ENCODE data around the gene COX5B.
"Not testable (repeated sequence)": the region's sequence is repeated elsewhere in the genome, so short reads cannot be mapped to it uniquely, and the experiment has no call there.

COX5B gene

DNA sequence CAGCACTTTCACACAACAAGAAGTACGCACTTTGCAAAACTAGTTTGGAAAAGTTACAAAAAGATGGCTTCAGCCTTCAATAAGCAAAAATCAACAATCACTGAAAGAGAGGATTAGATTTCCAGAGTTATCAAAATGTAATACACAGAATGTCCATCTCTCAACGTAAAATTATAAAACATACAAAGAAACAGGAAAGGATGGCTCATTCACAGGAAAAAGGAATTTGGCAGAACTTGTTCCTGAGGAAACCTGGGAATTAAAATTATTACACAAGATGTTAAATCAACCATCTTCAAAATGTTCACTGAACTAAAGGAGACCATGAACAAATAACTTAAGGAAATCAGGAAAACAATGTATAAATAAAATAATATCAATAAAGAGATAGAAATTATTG, 31.6 kb downstream of the COX5B start:
- Histone ChIP-seq H3K4me3 (ENCODE audit: low read length) (no peak overlapping the region), H3K27ac (ENCODE audit: low read length) (no peak overlapping the region), H3K36me3 (ENCODE audit: insufficient read depth, low read depth, low read length) (no peaks in the 10 kb centered on the region), H3K9ac (ENCODE audit: low read depth, low read length) (no peak overlapping the region), H3K9me3 (ENCODE audit: insufficient read depth, low read depth, low read length) (peaks cover 4% of the 10 kb centered on the region; the same call in 1 of the 2 replicates), H3K27me3 (ENCODE audit: insufficient read depth, low read length) (no peaks in the 10 kb centered on the region), H3K4me1 (ENCODE audit: insufficient read depth, low read length) (0 out of 2 replicates have a peak, but pooled peaks cover 4% of the 10 kb centered on the region)

GRCh38 chr2:97678298-97678697, 32.4 kb downstream of the COX5B start:
- H3K27me3 ChIP-seq (ENCODE audit: insufficient read depth, low read length), result no peaks in the 10 kb centered on the region
- 0 out of 2 replicates have a peak, but pooled peaks cover 4% of the 10 kb centered on the region for H3K4me1 ChIP-seq (ENCODE audit: insufficient read depth, low read length)
- no peaks in the 10 kb centered on the region for H3K36me3 ChIP-seq (ENCODE audit: insufficient read depth, low read depth, low read length)
- no peak overlapping the region for H3K27ac ChIP-seq (ENCODE audit: low read length)
- no peak overlapping the region for H3K4me3 ChIP-seq (ENCODE audit: low read length)
- H3K9me3 ChIP-seq (ENCODE audit: insufficient read depth, low read depth, low read length), result peaks cover 4% of the 10 kb centered on the region; the same call in 1 of the 2 replicates
- no peak overlapping the region for H3K9ac ChIP-seq (ENCODE audit: low read depth, low read length)

- not testable (repeated sequence) for H3K4me3 ChIP-seq (ENCODE audit: low read length); H3K9ac ChIP-seq (ENCODE audit: low read depth, low read length); H3K9me3 ChIP-seq (ENCODE audit: insufficient read depth, low read depth, low read length); H3K4me1 ChIP-seq (ENCODE audit: insufficient read depth, low read length); H3K36me3 ChIP-seq (ENCODE audit: insufficient read depth, low read depth, low read length); H3K27ac ChIP-seq (ENCODE audit: low read length); H3K27me3 ChIP-seq (ENCODE audit: insufficient read depth, low read length)
Observed at GRCh38 chr2:97687235-97687634, 41.4 kb downstream of the COX5B start.

DNA sequence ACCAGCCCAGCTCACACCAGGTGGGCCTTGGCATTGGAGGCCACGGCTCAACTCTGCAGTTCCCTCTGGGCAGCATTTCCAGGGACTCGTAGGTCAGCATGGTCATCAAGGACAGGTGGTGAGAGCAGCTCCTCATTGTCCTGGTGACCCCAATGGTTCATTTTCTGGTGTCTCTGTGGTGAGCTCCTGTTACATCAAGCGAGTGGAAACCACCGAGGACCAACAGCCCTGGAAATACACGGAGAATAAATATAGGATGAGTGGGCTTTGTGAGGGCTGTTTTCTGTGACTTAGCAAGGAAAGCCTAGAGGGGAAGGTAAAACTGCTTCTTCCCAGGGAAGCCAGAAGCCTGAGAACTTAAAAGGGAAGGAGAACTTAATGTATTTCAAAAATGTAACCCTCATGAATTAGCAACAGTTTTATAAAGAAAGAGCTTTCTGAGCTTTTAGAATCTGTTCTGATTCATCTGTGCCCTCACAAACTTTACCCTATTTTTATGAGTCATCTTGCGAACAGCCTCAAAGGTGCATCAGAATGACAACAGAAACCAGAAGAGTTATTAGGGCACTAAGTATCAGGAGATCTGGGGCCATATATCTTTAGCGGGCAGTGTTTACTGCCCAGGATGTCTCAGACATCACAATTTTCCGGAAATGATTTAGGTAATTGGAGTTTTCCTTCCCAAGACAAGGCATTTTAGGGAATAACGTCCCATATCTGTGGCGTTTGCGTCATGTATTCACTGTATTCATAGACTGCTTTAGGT, 42.4 kb downstream of the COX5B start:
- Histone ChIP-seq H3K4me1 (ENCODE audit: insufficient read depth, low read length) (no peaks in the 10 kb centered on the region), H3K27me3 (ENCODE audit: insufficient read depth, low read length) (no peaks in the 10 kb centered on the region), H3K4me3 (ENCODE audit: low read length) (no peak overlapping the region), H3K9ac (ENCODE audit: low read depth, low read length) (no peak overlapping the region), H3K27ac (ENCODE audit: low read length) (no peak overlapping the region), H3K9me3 (ENCODE audit: insufficient read depth, low read depth, low read length) (peaks cover 4% of the 10 kb centered on the region; the same call in 1 of the 2 replicates), H3K36me3 (ENCODE audit: insufficient read depth, low read depth, low read length) (no peaks in the 10 kb centered on the region)

DNA sequence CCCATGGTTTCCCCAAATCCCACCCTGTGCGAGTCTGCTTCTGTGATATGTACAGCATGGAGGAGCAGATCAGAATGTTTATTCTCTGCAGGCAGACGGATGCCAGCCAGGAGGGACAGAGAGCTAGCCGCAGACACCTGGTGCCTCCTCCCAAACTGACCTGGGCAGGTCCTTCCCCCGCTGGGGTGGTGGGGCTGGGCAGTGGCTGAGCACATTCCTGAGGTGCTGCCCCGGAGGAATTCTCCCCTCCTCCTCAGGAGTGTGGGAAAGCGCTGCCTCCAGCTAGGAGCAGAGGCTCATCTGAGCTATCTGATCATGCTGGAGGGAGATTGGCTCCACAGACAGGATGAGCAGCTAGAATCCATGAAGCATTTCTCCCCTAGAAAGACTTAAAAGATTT, 45.3 kb downstream of the COX5B start:
- Histone ChIP-seq H3K4me1 (ENCODE audit: insufficient read depth, low read length) (no peaks in the 10 kb centered on the region), H3K27me3 (ENCODE audit: insufficient read depth, low read length) (no peaks in the 10 kb centered on the region), H3K36me3 (ENCODE audit: insufficient read depth, low read depth, low read length) (no peaks in the 10 kb centered on the region), H3K9me3 (ENCODE audit: insufficient read depth, low read depth, low read length) (no peaks in the 10 kb centered on the region), H3K27ac (ENCODE audit: low read length) (no peak overlapping the region), H3K4me3 (ENCODE audit: low read length) (no peak overlapping the region), H3K9ac (ENCODE audit: low read depth, low read length) (no peak overlapping the region)

- Histone ChIP-seq H3K4me3 (ENCODE audit: low read length) (no peak overlapping the region), H3K4me1 (ENCODE audit: insufficient read depth, low read length) (no peaks in the 10 kb centered on the region), H3K27ac (ENCODE audit: low read length) (no peak overlapping the region), H3K27me3 (ENCODE audit: insufficient read depth, low read length) (no peaks in the 10 kb centered on the region), H3K9ac (ENCODE audit: low read depth, low read length) (no peak overlapping the region), H3K9me3 (ENCODE audit: insufficient read depth, low read depth, low read length) (no peaks in the 10 kb centered on the region), H3K36me3 (ENCODE audit: insufficient read depth, low read depth, low read length) (no peaks in the 10 kb centered on the region)
Observed at GRCh38 chr2:97693476-97693875, 47.6 kb downstream of the COX5B start.

GRCh38 chr2:97695744-97696143, 49.9 kb downstream of the COX5B start:
- no peaks in the 10 kb centered on the region for H3K27me3 ChIP-seq (ENCODE audit: insufficient read depth, low read length)
- H3K36me3 ChIP-seq (ENCODE audit: insufficient read depth, low read depth, low read length), result no peaks in the 10 kb centered on the region
- no peaks in the 10 kb centered on the region for H3K9me3 ChIP-seq (ENCODE audit: insufficient read depth, low read depth, low read length)
- H3K4me1 ChIP-seq (ENCODE audit: insufficient read depth, low read length), result no peaks in the 10 kb centered on the region
- H3K9ac ChIP-seq (ENCODE audit: low read depth, low read length), result no peak overlapping the region
- H3K4me3 ChIP-seq (ENCODE audit: low read length), result no peak overlapping the region
- no peak overlapping the region for H3K27ac ChIP-seq (ENCODE audit: low read length)

- no peaks in the 10 kb centered on the region for H3K9me3 ChIP-seq (ENCODE audit: insufficient read depth, low read depth, low read length)
- no peak overlapping the region for H3K9ac ChIP-seq (ENCODE audit: low read depth, low read length)
- no peaks in the 10 kb centered on the region for H3K27me3 ChIP-seq (ENCODE audit: insufficient read depth, low read length)
- no peak overlapping the region for H3K27ac ChIP-seq (ENCODE audit: low read length)
- no peaks in the 10 kb centered on the region for H3K36me3 ChIP-seq (ENCODE audit: insufficient read depth, low read depth, low read length)
- no peak overlapping the region for H3K4me3 ChIP-seq (ENCODE audit: low read length)
- H3K4me1 ChIP-seq (ENCODE audit: insufficient read depth, low read length), result no peaks in the 10 kb centered on the region
Observed at GRCh38 chr2:97697252-97698235, 51.7 kb downstream of the COX5B start.

All from iPS-20b (cell line).